HFF-Myc (cell line): ENCODE measurements around the gene CDH4.

Experiments used
- DNase-seq: peaks from one replicate; pipeline ENCODE4 v3.0.0-alpha.2; 2011; ENCODE audit warnings: low read depth; ENCODE audit errors: extremely low read depth
- H3K4me3 ChIP-seq: replicated peaks from 2 replicates; pipeline ENCODE4 v1.5.1; 2011; ENCODE audit warnings: low read depth, mild to moderate bottlenecking, control low read depth, low read length
- CTCF ChIP-seq: IDR thresholded peaks from 2 replicates; pipeline ENCODE4 v1.5.1; 2012; ENCODE audit warnings: mild to moderate bottlenecking, low read depth, low read length, control low read depth; ENCODE audit errors: missing control alignments

Gene CDH4

GRCh38 chr20:61361501-61361900 is 109.4 kb downstream of the CDH4 start:
- no peak for TF ChIP-seq CTCF
- DNase-seq = no peak
- H3K4me3 ChIP-seq = no peak overlapping the region

GRCh38 chr20:61364147-61364546 is 112.1 kb downstream of the CDH4 start:
- no peak overlapping the region for H3K4me3 ChIP-seq
- no peak for TF ChIP-seq CTCF
- no peak for DNase-seq

GRCh38 chr20:61366914-61367313 is 114.9 kb downstream of the CDH4 start:
- DNase-seq = no peak
- TF ChIP-seq CTCF = no peak
- H3K4me3 ChIP-seq = no peak overlapping the region

GRCh38 chr20:61369731-61370520 is 117.9 kb downstream of the CDH4 start:
- no peak for TF ChIP-seq CTCF
- no peak overlapping the region for H3K4me3 ChIP-seq
- no peak for DNase-seq

GRCh38 chr20:61370841-61371303 is 118.8 kb downstream of the CDH4 start:
- no peak overlapping the region for H3K4me3 ChIP-seq
- DNase-seq = no peak
- TF ChIP-seq CTCF = no peak

GRCh38 chr20:61371501-61372136 is 119.6 kb downstream of the CDH4 start:
- no peak for TF ChIP-seq CTCF
- DNase-seq = no peak
- H3K4me3 ChIP-seq = no peak overlapping the region
